Activated CD8-positive, alpha-beta T cell treated with anti-CD3 and anti-CD28 coated beads, Interleukin-2, amount 10 ng/mL, durations not matched to agents 7 days and 5 days (primary cell): ENCODE results near the gene NDUFA5. TPM values are rescaled to one million over a fixed set of nuclear protein-coding genes. Genes with fewer than 3 reads are reported as not detected.
"Not testable (repeated sequence)": the region's sequence is repeated elsewhere in the genome, so short reads cannot be mapped to it uniquely, and the experiment has no call there.

Experiments used
- ATAC-seq: fragments of 150-1000 bp; cut with Tn5 transposase; one replicate; pipeline ENCODE4 v1.10.0; 2021; ENCODE audit warnings: moderate library complexity
- CTCF ChIA-PET: fragments of 350-600 bp; sonication (Branson Sonifier 250); formaldehyde crosslinking; loops from one replicate; lab custom pipeline; 2021; ENCODE audit warnings: antibody characterized with exemption; lab: Charles Lee
- POLR2A ChIA-PET: fragments of 350-600 bp; sonication (Branson Sonifier 250); formaldehyde crosslinking; loops from one replicate; lab custom pipeline; 2021; ENCODE audit warnings: antibody characterized with exemption; lab: Charles Lee
- DNase-seq: peaks from one replicate; pipeline ENCODE4 v3.0.0-alpha.2; 2020
- H3K27ac Mint-ChIP-seq: one replicate; pipeline ENCODE4 v1.8.0; 2021; ENCODE audit warnings: mild to moderate bottlenecking, mixed read lengths
- H3K27me3 Mint-ChIP-seq: one replicate; pipeline ENCODE4 v1.8.0; 2021; ENCODE audit warnings: low read depth, mixed read lengths
- H3K36me3 Mint-ChIP-seq: one replicate; pipeline ENCODE4 v1.8.0; 2021; ENCODE audit warnings: low read depth, mixed read lengths
- H3K4me1 Mint-ChIP-seq: one replicate; pipeline ENCODE4 v1.8.0; 2021; ENCODE audit warnings: low read depth, mixed read lengths
- H3K4me3 Mint-ChIP-seq: one replicate; pipeline ENCODE4 v1.8.0; 2021; ENCODE audit warnings: mild to moderate bottlenecking, mixed read lengths
- H3K9me3 Mint-ChIP-seq: one replicate; pipeline ENCODE4 v1.8.0; 2022; ENCODE audit warnings: mixed read lengths; ENCODE audit not compliant: insufficient read depth
- total RNA-seq, 2 experiments: library from RNA; stranded (reverse); gene quantifications; one replicate each; pipeline ENCODE4 v1.2.3, GENCODE V29; 2021

The NDUFA5 gene
- total RNA-seq, 2 experiments from 2014 or later, result 50.2 to 50.9 TPM

GRCh38 chr7:123553159-123553558, 4.5 kb downstream of the NDUFA5 start:
- peaks cover 30% of the 10 kb centered on the region for H3K36me3 Mint-ChIP-seq
- peaks cover 7% of the 10 kb centered on the region for H3K4me1 Mint-ChIP-seq
- ATAC-seq (no peak), DNase-seq (no peak)
- ChIA-PET CTCF (no interaction called here), POLR2A (no interaction called here)
- H3K27me3 Mint-ChIP-seq, result no peaks in the 10 kb centered on the region
- no peaks in the 10 kb centered on the region for H3K9me3 Mint-ChIP-seq
- H3K27ac Mint-ChIP-seq, result no peak overlapping the region
- H3K4me3 Mint-ChIP-seq, result no peak overlapping the region

GRCh38 chr7:123552641-123553040, 5.0 kb downstream of the NDUFA5 start:
- no peak overlapping the region for H3K27ac Mint-ChIP-seq
- no peak for ATAC-seq

GRCh38 chr7:123552134-123552533, 5.5 kb downstream of the NDUFA5 start:
- H3K27ac Mint-ChIP-seq, ATAC-seq, DNase-seq, POLR2A ChIA-PET, CTCF ChIA-PET, H3K27me3 Mint-ChIP-seq, H3K4me3 Mint-ChIP-seq, H3K9me3 Mint-ChIP-seq: not testable (repeated sequence)
- H3K4me1 Mint-ChIP-seq, result peaks cover 15% of the 10 kb centered on the region
- peaks cover 34% of the 10 kb centered on the region for H3K36me3 Mint-ChIP-seq

More at GRCh38 chr7:123552641-123553040, 5.0 kb downstream of the NDUFA5 start:
- CTCF ChIA-PET, result no interaction called here
- no peak for DNase-seq
- Mint-ChIP-seq H3K36me3 (peaks cover 31% of the 10 kb centered on the region), H3K9me3 (no peaks in the 10 kb centered on the region), H3K27me3 (no peaks in the 10 kb centered on the region), H3K4me1 (peaks cover 10% of the 10 kb centered on the region), H3K4me3 (no peak overlapping the region)
- POLR2A ChIA-PET, result no interaction called here

DNA sequence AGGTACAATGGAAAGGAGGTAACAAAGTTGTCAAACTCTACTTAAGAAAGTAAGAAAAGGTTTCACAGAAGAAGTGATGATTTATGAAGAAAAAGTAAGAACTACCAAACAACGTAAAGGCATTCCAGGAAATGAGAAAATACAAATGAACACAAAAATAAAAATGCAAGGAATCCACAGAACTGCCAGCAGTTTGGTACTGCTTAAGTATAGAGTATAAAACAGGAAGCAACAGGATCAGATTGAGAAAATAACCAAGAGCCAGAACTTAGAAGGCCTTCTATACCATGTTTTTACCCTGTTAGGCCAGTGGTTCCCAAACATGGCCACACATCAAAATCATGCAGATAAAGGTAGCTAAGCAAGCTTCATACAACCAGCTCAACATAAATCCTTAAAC, 9.2 kb downstream of the NDUFA5 start:
- DNase-seq, result no peak
- H3K27ac Mint-ChIP-seq, result no peak overlapping the region
- peaks cover 21% of the 10 kb centered on the region for H3K4me1 Mint-ChIP-seq
- POLR2A ChIA-PET, result no interaction called here
- no peaks in the 10 kb centered on the region for H3K9me3 Mint-ChIP-seq
- CTCF ChIA-PET, result interaction anchor here (0.9 kb wide), 1 partner anchor 9 kb away, joined by 3 read pairs; no protein-coding TSS in a partner anchor
- no peak overlapping the region for H3K4me3 Mint-ChIP-seq
- no peaks in the 10 kb centered on the region for H3K27me3 Mint-ChIP-seq
- peaks cover 37% of the 10 kb centered on the region for H3K36me3 Mint-ChIP-seq
- ATAC-seq, result no peak

DNA sequence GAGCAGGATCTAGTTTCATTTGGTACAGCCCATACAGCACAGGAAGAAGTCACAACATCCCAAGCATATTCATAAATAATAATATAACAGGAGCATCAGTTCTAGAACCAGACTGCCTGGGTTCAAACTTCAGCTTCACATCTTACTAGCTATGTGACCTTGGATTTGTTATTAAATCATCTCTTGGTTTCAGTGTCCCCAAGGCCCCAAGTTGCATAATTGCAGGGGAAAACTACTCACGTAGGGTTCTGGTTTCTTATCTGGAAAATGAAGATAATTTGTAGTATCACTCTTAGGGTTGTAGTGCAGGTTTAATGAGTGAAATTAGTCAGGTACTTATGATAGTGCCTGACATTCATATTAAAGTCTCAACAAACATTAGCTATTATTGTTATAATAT, 17.7 kb downstream of the NDUFA5 start:
- no peaks in the 10 kb centered on the region for H3K27me3 Mint-ChIP-seq
- H3K4me1 Mint-ChIP-seq, result peaks cover 3% of the 10 kb centered on the region
- H3K9me3 Mint-ChIP-seq, result no peaks in the 10 kb centered on the region
- no peak overlapping the region for H3K4me3 Mint-ChIP-seq
- CTCF ChIA-PET, result interaction anchor here (1.1 to 2.8 kb wide), 2 partner anchors 45 to 84 kb away, joined by 3 to 17 read pairs; no protein-coding TSS in a partner anchor
- DNase-seq (no peak), ATAC-seq (no peak)
- no peak overlapping the region for H3K27ac Mint-ChIP-seq
- H3K36me3 Mint-ChIP-seq, result no peaks in the 10 kb centered on the region
- POLR2A ChIA-PET, result no interaction called here

DNA sequence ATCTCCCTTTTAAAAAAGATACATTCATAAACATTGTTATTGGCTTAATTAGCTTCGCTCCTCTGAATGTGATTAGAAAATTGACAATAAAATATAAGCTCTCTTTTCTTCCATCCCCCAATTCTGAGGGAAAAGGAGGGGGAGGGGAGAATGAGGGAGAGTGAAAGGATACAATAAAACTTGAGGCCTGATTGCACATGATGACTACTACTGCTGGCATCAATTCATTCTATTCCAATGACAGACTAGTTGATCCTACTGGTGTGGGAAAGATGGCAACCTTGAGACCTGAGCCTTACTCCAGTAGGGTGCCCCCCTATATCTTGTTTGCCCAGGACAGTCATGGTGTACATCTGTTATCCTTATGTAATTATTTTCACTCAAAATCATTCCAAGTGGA, 18.7 kb downstream of the NDUFA5 start:
- ChIA-PET CTCF (interaction anchor here (0.6 to 2.8 kb wide), 2 partner anchors 9 to 44 kb away, joined by 3 to 17 read pairs; no protein-coding TSS in a partner anchor), POLR2A (no interaction called here)
- no peak for DNase-seq
- peaks cover 5% of the 10 kb centered on the region for H3K4me1 Mint-ChIP-seq
- H3K9me3 Mint-ChIP-seq, result no peaks in the 10 kb centered on the region
- H3K27ac Mint-ChIP-seq, result no peak overlapping the region
- ATAC-seq, result no peak
- H3K36me3 Mint-ChIP-seq, result no peaks in the 10 kb centered on the region
- no peak overlapping the region for H3K4me3 Mint-ChIP-seq
- H3K27me3 Mint-ChIP-seq, result peaks cover 4% of the 10 kb centered on the region

- peaks cover 9% of the 10 kb centered on the region for H3K27me3 Mint-ChIP-seq
- H3K27ac Mint-ChIP-seq, result no peak overlapping the region
- DNase-seq, result no peak
- no peak overlapping the region for H3K4me3 Mint-ChIP-seq
- CTCF ChIA-PET, result interaction anchor here (1.0 to 2.8 kb wide), 2 partner anchors 44 kb away, joined by 3 to 17 read pairs; no protein-coding TSS in a partner anchor
- ATAC-seq, result no peak
- POLR2A ChIA-PET, result no interaction called here
- H3K9me3 Mint-ChIP-seq, result no peaks in the 10 kb centered on the region
- H3K36me3 Mint-ChIP-seq, result no peaks in the 10 kb centered on the region
- H3K4me1 Mint-ChIP-seq, result peaks cover 10% of the 10 kb centered on the region
Observed at GRCh38 chr7:123538189-123538714, 19.4 kb downstream of the NDUFA5 start.

GRCh38 chr7:123537026-123537642, 20.5 kb downstream of the NDUFA5 start:
- no peak overlapping the region for H3K27ac Mint-ChIP-seq
- H3K27me3 Mint-ChIP-seq, result peaks cover 15% of the 10 kb centered on the region
- DNase-seq, result no peak
- CTCF ChIA-PET, result interaction anchor here (0.8 to 1.0 kb wide), 2 partner anchors 21 to 43 kb away, joined by 3 to 4 read pairs; partner anchors contain the start of gene NDUFA5
- no peaks in the 10 kb centered on the region for H3K9me3 Mint-ChIP-seq
- no peaks in the 10 kb centered on the region for H3K36me3 Mint-ChIP-seq
- ATAC-seq, result no peak
- POLR2A ChIA-PET, result no interaction called here
- no peak overlapping the region for H3K4me3 Mint-ChIP-seq
- peaks cover 16% of the 10 kb centered on the region for H3K4me1 Mint-ChIP-seq

GRCh38 chr7:123535517-123535916, 22.1 kb downstream of the NDUFA5 start:
- Mint-ChIP-seq H3K36me3 (no peaks in the 10 kb centered on the region), H3K27ac (no peak overlapping the region), H3K9me3 (no peaks in the 10 kb centered on the region), H3K27me3 (peaks cover 18% of the 10 kb centered on the region), H3K4me1 (peaks cover 16% of the 10 kb centered on the region), H3K4me3 (peak overlapping the region; percentile 38)
- ATAC-seq (no peak), DNase-seq (no peak)
- POLR2A ChIA-PET, result interaction anchor here (1.2 to 1.3 kb wide), 2 partner anchors 23 to 41 kb away, joined by 4 to 5 read pairs; no protein-coding TSS in a partner anchor
- CTCF ChIA-PET, result interaction anchor here (1.1 to 1.4 kb wide), 2 partner anchors 22 to 41 kb away, joined by 7 read pairs; partner anchors contain the start of gene NDUFA5

GRCh38 chr7:123534383-123535260, 23.0 kb downstream of the NDUFA5 start, which contains the start of gene IQUB:
Gene IQUB (minus strand): TSS chr7:123534595. CDS start chr7:123512340, 22,255 bp downstream.
- H3K27me3 Mint-ChIP-seq, result peaks cover 18% of the 10 kb centered on the region
- peak; percentile 85 for ATAC-seq
- POLR2A ChIA-PET, result interaction anchor here (0.5 to 1.3 kb wide), 4 partner anchors 23 to 694 kb away, joined by 3 to 5 read pairs (median 4); partner anchors contain the start of gene NDUFA5

DNA sequence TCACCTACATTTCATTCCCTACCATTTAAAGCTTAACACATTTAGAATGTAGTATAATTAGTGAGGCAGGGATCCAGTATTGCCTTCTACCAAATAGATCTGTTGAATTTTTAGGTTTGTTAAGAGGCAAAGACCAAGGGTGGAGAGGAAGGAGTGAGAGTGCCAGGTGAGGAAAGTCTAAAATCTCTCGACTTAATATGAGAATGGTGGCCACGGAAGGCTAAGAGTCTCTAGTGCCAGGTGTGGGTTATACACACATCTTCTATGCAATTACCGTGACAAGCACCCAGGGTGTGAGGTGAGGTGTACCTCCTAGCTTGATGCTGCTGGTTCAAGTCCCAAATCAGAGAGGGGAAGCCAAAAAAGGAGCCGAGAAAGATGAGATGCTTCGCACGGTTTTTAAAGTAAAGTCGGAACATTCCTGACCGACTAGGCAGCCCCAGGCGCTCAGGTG, 23.7 kb downstream of the NDUFA5 start:
- Mint-ChIP-seq H3K36me3 (no peaks in the 10 kb centered on the region), H3K9me3 (no peaks in the 10 kb centered on the region), H3K4me3 (peak overlapping the region; percentile 88), H3K27me3 (peaks cover 18% of the 10 kb centered on the region), H3K27ac (no peak overlapping the region), H3K4me1 (peaks cover 16% of the 10 kb centered on the region)
- ATAC-seq, result peak; percentile 18
- CTCF ChIA-PET, result no interaction called here
- peak; percentile 38 for DNase-seq
- POLR2A ChIA-PET, result interaction anchor here (0.8 kb wide), 1 partner anchor 24 kb away, joined by 3 read pairs; the partner anchor contains the start of gene NDUFA5

More at GRCh38 chr7:123534383-123535260, 23.0 kb downstream of the NDUFA5 start, which contains the start of gene IQUB:
- no peaks in the 10 kb centered on the region for H3K36me3 Mint-ChIP-seq
- CTCF ChIA-PET, result interaction anchor here (1.1 to 1.4 kb wide), 2 partner anchors 23 to 40 kb away, joined by 7 read pairs; partner anchors contain the start of gene NDUFA5
- peak within 1 kb of the TSS; percentile 88 for H3K27ac Mint-ChIP-seq
- H3K4me1 Mint-ChIP-seq, result peaks cover 16% of the 10 kb centered on the region
- peak within 1 kb of the TSS; percentile 88 for H3K4me3 Mint-ChIP-seq
- H3K9me3 Mint-ChIP-seq, result no peaks in the 10 kb centered on the region
- DNase-seq, result peak; percentile 97
